ENCODE data around the gene PRR12. TPM values are rescaled to one million over a fixed set of nuclear protein-coding genes. Genes with fewer than 3 reads are reported as not detected.

Gene PRR12
- total RNA-seq, 1 donor, result 8.1 TPM

DNA sequence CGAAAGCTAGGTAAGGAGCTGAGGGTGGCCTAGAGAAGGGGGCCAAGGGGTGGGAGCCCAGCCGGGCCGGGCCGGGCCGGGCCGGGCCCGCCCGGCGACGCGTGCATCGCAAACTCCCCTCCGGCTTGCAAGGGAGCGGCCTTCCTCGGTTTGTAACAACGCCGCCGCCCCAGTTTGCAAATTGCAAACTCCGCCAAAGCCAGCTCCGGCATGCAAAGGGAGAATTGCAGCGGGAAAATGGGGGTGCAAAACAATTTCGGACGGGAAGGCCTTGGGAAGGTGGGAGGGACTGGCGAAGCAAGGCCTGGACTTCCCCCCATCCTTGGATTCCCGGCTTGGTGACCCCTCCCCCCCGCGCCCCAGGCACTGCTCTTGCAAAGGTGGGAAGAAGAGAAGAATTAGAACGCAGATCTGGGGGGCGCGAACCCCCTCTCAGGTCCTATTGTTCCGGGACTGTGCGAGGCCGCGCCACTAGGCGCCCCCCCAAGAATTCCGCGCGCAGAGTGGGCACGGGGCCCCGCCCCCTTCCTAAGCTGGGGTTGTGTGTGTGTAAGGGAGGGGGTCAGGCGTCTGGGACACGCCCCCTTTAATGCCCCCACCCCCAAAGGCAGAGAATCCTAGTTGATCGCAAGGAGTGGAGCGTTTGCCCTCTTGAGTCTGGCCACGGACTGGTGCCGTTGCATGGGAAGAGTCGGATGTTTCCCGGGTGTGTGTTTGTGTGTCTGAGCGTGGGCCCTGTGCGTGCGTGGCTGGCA, 926 bp downstream of the PRR12 start:
- DNase-seq (ENCODE audit: low read depth in 2 of 3, low spot score in 2 of 3), result peak in 2 of 3 donors; percentile 36 to 40

DNA sequence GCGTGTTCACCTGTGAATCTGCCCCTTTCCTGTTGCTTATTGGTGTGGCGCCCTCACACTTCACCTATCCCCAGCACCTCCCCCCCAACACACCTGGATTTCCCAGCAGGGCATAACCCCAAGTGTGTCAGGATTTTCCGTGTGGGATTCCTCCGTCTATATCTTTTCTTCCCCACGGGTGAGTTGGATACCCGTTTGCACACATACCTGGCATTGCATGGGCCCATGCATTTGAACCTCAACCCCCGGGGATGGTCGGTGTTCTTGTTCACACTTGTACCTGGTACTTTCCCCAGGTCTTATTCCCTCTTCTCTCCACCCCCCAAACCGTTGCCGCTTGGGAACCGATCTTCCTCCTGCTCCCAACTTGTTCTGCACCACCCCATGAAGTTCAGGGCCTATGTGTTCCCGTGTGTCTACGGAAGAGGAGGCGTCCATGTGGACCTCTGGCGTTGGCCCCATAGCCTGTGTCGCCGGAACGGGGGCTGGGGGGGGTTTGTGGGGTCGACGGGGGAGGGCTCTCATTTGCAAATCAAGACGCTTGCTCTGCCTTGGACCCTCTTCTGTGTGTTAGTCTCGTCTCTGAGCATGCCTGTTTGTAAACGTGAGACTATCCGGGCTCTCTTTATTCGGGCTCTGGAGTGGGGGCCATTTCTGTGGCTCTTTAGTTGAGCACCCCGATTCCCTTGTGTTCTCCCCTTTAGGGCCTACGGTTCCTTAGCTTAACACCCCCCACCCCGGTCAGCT, 1.7 kb downstream of the PRR12 start:
- DNase-seq (ENCODE audit: low read depth in 2 of 3, low spot score in 2 of 3), result no peak

DNA sequence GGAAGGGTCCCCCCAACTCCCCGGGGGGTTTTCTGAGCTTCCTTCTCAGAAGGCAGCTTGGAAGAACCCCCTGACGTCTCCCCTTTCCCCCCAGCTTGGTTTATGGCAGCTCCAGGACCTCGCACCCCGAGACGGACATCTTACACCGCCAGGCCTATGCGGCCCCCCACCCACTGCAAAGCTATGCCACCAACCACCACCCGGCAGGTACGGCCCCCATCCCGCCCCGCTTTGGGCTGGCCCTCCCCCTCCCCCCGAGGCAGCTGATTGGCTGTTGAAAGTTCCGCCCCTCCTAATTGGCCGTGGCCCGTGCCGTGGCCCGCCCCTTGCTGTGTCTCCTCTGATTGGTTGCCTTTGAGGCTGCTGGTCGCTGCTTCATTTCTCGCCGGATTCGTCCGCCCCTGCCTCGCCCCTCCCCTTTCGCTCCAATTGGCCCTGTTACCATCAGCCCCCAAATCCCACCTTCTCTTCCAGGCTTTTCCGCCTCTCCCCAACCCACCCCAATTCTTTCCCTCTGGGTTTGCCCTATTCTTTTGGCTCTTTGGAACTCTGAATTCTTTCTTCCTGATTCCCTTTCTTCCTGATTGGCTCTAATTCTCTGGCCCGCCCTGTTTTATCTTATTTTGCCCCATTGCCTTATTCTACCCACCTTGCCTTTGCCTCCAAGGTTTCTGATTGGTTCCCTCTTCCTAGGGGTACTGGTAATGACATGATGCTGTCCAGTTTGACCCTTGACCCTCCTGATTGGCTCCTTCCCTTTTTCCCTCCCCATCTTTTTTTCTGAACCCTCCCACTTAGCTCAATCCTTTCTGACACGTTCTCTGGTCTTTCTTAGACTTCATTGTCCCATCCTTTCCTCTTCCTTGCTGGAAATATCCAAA, 2.5 kb downstream of the PRR12 start:
- DNase-seq (ENCODE audit: low read depth in 2 of 3, low spot score in 2 of 3), result peak in 2 of 3 donors; percentile 92 to 94

DNA sequence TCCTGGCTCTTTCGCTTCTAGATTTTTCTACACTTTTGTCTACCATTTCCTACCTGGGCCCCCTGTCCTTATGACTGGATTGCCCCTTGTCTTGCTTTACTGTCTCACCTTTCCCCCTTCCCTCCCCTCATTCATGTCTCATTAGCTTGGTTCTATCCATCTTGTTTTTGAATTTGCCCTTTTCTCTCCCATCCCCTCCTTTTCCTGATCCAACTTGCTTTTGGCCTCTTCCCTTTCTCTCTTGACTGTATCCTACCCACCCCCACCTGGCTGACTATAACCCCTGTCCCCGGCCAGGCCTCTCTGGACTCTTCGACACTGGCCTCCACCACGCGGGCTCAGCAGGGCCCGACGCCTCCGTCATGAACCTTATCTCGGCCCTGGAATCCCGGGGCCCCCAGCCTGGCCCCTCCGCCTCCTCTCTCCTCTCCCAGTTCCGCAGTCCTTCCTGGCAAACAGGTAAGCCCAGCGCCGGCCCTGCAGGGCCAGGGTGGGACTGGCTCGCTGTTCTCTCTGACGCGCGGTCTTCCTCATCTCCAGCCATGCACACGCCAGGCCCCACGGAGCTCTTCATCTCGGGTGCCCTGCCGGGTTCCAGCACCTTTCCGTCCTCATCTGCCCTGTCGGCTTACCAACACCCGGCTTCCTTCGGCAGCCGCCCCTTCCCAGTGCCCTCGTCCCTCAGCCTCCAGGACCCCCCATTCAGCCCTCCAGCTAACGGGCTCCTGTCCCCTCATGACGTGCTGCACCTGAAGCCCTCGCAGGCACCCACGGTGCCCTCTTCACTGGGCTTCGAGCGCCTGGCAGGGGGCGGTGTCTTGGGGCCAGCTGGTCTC, 3.4 kb downstream of the PRR12 start:
- DNase-seq (ENCODE audit: low read depth in 2 of 3, low spot score in 2 of 3), result no peak

DNA sequence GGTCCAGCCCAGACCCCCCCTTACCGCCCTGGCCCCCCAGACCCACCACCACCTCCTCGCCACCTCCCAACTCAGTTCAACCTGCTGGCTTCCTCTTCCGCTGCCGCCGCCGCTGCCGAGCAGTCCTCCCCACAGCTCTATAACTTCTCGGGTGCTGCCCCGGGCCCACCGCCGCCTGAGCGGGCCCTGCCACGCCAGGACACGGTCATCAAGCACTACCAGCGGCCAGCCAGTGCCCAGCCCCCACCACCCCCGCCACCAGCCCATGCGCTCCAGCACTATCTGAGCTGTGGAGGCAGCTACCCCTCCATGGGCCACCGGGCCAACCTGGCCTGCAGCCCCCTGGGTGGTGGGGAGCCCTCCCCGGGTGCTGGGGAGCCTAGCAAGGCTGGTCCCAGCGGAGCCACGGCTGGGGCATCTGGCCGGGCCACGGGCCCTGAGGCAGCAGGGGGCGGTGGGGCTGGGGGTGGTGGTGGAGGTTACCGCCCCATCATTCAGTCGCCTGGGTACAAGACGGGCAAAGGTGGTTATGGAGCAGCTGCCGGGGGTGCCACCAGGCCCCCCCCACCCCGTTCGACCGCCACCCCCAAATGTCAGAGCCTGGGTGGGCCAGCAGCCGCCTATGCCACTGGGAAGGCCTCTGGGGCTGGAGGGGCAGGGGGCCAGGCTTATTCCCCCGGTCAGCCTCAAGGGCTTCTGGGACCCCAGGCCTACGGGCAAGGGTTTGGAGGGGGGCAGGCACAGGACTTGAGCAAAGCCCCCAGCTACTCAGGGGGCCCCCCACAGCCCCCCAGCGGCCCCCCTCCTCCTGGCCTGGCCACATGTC, 4.2 kb downstream of the PRR12 start:
- no peak for DNase-seq (ENCODE audit: low read depth in 2 of 3, low spot score in 2 of 3)

DNA sequence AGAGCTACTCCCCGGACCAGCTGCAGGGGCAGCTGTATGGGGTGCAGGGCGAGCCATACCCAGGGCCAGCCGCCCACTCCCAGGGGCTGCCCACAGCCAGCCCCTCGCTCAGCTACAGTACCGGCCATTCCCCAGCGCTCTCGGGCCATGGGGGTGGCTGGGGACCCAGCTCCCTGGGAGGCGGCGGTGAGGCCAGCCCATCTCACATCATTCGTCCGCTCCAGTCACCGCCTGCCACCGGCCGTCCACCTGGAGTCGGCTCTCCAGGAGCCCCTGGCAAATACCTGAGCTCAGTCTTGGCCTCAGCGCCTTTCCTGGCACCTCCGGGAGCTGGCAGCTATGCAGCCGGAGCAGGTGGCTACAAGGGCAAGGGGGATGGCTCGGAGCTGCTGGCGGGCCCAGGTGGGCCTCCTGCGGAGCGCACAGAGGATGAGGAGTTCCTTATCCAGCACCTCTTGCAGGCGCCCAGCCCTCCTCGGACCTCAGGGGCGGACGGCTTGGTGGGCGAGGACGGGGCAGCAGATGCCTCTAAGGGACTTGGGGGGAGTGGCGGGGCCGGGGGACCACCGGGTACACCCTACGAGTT, 4.9 kb downstream of the PRR12 start:
- DNase-seq (ENCODE audit: low read depth in 2 of 3, low spot score in 2 of 3), result no peak

DNA sequence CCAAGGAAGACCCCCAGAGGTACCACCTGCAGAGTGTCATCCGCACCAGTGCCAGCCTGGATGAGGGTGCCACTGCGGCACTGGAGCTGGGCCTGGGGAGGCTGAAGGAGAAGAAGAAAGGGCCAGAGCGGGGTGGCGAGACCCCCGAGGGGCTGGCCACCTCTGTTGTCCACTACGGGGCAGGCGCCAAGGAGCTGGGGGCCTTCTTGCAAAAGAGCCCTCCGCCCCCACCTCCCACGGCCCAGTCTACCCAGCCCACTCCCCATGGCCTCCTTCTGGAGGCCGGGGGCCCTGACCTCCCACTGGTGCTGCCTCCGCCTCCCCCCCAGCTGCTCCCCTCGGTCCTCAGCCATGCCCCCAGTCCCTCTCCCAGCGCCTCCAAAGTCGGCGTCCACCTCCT, 5.4 kb downstream of the PRR12 start:
- DNase-seq (ENCODE audit: low read depth in 2 of 3, low spot score in 2 of 3), result no peak

DNA sequence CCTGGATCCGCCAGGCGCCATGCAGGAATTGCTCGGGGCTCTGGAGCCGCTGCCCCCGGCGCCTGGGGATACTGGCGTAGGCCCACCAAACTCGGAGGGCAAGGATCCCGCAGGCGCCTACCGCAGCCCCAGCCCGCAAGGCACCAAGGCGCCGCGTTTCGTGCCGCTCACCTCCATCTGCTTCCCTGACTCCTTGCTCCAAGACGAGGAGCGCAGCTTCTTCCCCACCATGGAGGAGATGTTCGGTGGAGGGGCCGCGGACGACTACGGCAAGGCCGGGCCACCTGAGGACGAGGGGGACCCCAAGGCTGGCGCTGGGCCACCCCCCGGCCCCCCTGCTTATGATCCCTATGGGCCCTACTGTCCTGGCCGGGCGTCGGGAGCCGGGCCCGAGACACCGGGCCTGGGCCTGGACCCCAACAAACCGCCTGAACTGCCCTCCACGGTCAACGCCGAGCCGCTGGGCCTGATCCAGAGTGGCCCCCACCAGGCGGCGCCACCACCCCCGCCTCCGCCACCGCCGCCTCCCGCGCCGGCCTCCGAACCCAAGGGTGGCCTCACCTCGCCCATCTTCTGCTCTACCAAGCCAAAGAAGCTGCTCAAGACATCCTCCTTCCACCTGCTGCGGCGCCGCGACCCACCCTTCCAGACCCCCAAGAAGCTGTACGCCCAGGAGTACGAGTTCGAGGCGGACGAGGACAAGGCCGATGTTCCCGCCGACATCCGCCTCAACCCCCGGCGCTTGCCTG, 6.1 kb downstream of the PRR12 start:
- DNase-seq (ENCODE audit: low read depth in 2 of 3, low spot score in 2 of 3), result no peak

DNA sequence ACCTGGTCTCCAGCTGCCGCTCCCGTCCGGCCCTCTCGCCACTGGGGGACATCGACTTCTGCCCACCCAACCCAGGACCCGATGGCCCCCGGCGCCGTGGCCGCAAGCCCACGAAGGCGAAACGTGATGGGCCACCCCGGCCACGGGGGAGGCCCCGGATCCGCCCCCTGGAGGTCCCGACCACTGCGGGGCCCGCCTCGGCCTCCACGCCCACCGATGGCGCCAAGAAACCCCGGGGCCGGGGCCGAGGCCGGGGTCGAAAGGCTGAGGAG, 6.7 kb downstream of the PRR12 start:
- no peak for DNase-seq (ENCODE audit: low read depth in 2 of 3, low spot score in 2 of 3)

DNA sequence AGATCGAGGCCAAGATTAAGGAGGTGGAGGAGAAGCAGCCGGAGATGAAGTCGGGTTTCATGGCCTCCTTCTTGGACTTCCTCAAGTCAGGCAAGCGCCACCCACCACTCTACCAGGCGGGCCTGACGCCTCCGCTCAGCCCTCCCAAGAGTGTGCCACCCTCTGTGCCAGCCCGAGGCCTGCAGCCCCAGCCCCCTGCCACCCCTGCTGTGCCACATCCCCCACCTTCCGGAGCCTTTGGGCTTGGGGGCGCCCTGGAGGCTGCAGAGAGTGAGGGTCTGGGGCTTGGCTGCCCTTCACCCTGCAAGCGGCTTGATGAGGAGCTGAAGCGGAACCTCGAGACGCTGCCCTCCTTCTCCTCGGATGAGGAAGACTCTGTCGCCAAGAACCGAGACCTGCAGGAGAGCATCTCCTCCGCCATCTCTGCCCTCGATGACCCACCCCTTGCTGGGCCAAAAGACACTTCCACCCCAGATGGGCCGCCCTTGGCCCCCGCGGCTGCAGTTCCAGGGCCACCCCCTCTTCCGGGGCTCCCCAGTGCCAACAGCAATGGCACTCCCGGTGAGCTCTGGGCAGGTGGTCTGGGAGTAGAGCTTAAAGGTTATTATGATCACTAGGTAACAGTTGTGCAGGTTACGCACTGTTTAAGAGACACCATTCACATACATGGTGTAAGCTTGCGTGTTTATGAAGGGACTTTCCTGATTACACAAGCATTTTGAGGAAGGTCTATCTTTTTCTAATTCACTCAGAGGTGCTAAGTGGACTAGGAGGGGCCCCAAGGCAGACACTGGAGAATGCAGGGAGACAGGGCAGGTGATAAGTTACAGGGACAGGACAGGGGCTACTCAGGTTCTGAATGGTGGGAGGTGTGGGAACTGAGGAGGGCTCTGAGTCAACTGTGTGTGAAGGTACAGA, 8.7 kb downstream of the PRR12 start:
- no peak for DNase-seq (ENCODE audit: low read depth in 2 of 3, low spot score in 2 of 3)

DNA sequence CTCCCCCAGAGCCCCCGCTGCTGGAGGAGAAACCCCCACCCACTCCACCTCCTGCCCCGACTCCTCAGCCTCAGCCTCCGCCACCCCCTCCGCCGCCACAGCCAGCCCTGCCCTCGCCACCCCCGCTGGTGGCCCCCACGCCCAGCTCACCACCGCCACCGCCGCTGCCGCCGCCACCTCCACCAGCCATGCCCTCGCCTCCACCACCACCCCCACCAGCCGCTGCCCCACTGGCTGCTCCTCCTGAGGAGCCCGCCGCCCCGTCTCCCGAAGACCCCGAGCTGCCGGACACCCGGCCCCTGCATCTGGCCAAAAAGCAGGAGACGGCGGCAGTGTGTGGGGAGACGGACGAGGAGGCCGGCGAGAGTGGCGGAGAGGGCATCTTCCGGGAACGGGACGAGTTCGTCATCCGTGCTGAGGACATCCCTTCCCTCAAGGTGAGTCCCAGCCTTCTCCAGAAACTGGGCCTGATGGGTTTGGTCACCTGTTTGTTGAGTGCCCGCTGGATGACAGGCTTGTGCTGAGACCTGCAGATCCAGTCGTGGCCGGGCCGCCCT, 10.6 kb downstream of the PRR12 start:
- no peak for DNase-seq (ENCODE audit: low read depth in 2 of 3, low spot score in 2 of 3)

DNA sequence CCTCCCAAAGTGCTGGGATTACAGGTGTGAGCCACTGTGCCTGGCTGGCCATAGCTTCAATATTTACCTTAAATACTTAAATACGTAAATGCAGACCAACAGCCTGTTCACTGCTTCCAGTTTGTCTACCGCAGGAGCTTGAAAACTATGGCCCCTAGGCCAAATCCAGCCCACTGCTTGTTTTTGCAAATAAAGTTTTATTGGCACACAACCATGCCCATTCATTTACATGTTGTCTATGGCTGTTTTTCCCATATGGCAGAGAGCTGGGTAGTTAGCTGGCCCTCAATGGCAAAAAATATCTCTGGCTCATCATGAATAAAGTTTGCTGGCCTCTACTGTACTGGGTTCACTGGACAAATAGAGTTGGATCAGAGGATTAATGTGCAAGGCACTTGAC, 11.8 kb downstream of the PRR12 start:
- DNase-seq (ENCODE audit: low read depth in 2 of 3, low spot score in 2 of 3), result no peak

DNA sequence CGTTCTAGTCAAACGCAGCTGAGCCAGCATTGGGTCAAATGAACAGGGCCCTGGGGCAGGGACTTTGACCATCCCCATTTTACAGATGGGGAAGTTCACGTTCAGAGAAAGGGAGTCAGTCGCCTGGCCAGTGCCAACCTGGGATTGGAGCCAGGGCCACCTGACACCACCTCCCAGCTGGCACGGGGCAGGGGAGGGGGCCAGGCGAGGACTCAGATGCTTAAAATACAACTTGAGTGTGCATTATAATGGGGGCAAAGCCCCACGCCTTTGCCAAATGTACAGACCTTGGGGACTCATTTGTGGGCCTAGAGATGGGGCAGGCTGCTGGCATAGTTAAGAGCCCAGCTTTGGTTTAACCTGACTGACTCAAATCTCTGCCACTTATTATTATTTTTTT, 14.6 kb downstream of the PRR12 start:
- DNase-seq (ENCODE audit: low read depth in 2 of 3, low spot score in 2 of 3), result no peak

DNA sequence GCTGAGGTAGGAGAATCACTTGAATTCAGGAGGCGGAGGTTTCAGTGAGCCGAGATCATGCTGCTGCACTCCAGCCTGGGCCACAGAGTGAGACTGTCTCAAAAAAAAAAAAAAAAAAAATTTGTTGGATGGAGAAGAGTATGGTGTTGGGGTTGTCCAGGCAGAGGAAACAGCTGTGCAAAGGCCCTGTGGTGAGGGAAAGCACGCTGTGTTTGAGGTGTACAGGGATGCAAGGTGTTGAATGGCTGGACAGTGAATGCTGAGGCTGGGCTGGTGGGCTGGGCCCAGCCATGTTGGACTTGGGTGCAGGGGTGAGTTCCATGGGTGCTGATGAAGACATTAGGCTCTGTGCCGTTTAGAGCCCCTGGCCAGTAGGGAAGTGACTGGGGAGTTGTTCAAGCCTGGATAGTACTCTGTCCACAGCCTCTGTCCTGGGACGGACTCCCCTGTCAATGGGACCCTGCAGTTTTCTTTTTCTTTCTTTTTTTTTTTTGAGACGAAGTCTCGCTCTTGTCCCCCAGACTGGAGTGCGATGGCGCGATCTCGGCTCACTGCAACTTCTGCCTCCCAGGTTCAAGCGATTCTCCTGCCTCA, 18.6 kb downstream of the PRR12 start:
- no peak for DNase-seq (ENCODE audit: low read depth in 2 of 3, low spot score in 2 of 3)

DNA sequence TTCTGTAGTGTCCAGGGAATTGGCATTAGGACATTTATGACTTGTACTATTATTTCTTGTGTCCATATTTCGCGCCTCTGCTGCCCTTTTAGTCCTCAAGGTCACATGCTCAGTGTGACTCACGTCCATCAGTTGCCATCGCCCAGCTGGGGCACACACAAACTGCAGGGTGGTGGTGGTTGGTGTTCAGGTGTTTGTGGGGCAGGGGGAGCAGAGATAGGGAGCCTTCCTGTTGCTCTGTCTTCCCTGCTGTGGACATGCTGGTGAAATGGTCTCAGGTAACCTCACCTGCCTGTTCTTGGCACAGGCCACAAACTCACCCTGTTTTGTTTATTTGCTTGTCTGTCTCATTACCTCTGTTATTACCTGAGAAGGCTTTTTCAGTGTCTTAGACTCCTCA, 22.4 kb downstream of the PRR12 start:
- no peak for DNase-seq (ENCODE audit: low read depth in 2 of 3, low spot score in 2 of 3)

DNA sequence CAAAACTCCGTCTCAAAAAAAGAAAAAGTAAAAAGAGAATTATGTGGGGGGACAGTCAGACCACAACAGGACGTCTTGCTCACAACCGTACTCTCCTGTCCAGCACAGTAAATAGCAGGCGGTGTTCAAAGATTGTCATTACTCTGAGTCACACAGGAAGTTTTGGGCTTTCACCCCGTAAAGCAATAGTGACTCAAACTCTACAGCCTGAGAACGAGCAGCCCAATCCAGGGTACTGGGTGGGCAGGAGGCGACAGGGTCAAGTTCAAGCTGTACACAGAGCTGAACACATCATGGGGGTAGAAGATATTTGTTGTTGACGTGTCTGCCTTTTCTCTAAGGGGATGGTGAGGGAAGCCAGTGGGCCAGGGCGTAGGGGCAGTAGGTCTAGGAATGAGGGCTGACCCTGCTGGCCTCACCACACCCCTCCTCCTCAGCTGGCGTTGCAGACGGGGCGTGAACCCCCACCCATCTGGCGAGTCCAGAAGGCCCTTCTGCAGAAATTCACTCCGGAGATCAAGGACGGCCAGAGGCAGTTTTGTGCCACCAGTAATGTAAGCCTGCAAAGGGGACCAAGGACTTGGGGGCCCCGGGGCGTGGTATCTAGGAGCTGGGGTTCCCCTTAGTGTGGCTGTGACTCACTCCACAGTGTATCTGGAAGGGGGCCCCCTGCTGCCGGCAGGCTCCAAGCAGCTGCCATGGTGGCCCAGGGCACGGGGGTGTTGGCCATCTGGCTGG, 23.3 kb downstream of the PRR12 start:
- DNase-seq (ENCODE audit: low read depth in 2 of 3, low spot score in 2 of 3), result no peak
